SK-MEL-5 (cell line): ENCODE data around the gene MAP3K3. TPM values are rescaled to one million over a fixed set of nuclear protein-coding genes. Genes with fewer than 3 reads are reported as not detected.

ENCODE experiments used
- DNase-seq: peaks from one replicate; pipeline ENCODE4 v3.0.0-alpha.2; 2016; ENCODE audit warnings: low read depth, low spot score
- in situ Hi-C: cut with HindIII; loops from 2 replicates; pipeline ENCODE4 v1.10.0; 2016; ENCODE audit warnings: low sequenced_read_pairs, high pct_unique_total_duplicates, low pct_unique_long_range_greater_than_20kb
- total RNA-seq: library from RNA; depleted of rRNA; stranded (reverse); fragments of >200 nt; shearing (Covaris generic); gene quantifications from 2 replicates; pipeline ENCODE4 v1.2.3, GENCODE V29; 2014

Gene MAP3K3
- total RNA-seq, 1 experiment from 2014 or later, result 13.1 TPM

DNA sequence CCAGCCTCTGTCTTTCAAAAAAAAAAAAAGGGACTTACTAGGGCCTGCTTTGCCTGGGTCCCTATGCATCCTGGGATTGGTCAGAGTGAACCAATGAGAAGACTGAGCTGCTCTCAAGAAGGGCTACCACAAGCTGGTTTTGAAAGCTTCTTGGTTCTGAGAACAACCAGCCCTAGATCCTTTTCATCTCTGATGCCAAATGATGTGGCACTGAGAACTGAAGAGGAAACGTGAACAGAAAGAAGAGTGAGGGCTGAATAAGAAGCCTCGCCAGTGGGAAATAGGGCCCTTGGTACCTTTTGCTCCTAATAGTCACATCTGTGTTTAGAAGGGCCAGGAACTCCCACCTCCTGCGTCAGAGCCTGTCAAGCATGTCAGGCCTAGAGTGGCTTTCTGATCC lies 10.9 kb upstream of the MAP3K3 start:
- DNase-seq, result no peak
- in situ Hi-C loops, result no loop called here

DNA sequence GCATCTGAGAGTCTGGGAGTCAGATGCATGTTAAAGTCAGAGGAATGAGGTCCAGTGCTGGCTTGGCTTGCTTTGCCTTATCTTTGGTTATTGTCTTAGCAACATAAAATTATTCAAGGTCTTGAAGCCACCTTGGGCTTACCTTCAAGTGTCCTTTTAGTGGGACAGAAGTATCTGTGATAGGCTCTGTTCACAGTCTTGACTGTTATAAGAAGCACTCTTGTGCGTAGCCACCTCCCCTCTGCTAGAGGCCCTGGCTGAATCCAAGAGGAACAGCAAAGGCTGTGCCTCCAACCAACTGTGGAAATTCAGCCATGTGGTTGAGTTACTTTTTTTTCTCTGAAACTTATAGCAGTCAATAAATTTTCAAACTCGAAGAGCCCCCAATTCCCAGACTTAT lies 8.6 kb upstream of the MAP3K3 start:
- in situ Hi-C loops, result no loop called here
- no peak for DNase-seq

DNA sequence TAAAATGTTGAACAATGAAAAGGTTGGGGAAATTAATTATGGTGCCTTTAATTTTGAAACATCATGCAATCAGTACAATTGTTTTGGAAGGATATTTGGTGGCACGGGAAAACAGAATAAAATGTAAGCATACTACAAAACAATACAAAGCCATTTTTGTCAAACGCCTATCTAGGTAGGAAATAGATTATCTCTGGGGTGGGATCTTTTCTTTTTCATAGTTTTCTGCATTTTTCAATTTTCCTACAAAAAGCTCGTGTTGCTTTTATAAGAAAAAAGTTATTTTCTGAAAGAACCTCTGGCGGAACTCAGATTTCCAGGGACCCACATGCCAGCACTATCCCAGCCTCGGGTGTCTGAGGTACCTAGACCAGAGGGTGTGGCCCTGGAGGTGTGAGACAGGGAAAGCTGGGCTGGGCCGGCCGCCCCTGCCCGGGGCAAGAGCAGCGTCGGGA lies 961 bp upstream of the MAP3K3 start:
- in situ Hi-C loops, result no loop called here
- DNase-seq, result no peak

DNA sequence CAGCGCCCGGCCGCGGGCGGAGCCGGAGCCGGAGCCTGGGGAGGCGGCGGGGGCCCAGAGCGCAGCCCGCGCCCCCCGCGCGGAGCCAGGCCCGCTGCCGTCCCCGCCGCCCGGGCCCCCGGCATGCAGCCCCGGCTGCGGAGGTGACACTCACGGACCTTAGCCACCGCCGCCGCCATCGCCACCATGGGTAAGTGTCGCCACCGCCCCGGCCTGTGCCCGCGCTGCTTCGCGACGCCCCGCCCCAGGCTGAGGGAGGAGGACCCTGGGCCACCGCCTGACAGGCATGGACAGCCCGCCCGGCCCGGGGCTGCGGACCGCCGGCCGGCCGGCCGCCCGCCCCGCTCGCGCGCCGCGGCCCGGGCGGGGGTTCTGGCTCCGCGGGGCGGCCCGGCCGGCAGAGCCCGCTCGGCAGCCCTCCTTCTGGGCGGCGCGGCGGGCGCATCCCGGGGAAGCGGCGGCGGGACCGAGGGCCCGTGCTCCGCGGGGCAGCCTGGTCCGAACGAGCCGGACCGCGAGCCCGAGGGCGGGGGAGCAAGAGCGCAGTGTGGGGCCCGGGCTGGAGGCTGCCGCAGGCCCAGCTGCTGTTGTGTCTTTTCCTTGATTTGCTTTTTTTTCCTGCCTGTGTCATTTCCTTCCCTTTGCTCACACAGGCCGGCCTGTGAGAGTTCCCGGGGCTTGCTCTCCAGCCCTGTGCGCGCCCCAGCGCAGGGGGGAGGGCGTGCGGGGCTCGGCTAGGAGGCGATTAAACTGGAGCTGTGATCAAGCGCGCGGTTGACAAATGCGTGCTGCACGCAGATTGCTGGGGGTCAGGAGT lies 565 bp downstream of the MAP3K3 start:
- DNase-seq, result peak; percentile 55
- in situ Hi-C loops, result no loop called here

DNA sequence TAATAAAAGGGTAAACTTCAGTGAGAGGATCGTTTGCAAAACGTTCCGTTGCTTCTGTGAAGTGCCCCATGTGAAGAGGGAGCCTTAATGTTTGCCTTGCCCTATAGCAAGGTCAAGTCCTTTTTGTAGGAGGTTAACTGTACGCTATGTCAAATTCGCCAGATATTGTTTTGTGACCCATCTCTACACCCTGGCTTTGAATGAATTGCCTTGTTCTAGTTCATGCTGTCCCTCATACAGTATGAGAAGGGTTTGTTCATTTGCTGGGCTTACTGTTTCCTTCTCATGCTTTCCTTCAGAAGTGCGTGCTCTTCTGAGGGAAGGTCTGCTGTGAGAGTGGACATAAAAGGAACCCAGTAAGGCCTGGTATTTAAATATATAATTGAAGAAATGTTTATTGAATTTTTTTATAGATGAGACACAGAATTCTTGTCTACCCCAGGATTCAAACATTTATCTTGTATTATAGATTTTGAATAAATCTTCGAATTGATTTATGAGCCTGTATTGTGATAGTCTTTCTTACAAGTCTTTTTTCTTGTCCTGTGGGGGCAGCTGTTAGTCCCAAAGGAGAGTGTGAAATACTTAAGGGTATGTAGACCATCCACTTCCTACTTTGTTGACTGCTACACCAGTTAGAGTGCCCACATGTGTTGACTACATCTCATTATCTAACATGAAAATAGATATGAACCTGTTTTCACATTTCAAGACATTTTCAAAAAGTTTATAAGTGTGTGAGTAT lies 1.7 kb downstream of the MAP3K3 start:
- DNase-seq, result peak; percentile 43
- in situ Hi-C loops, result no loop called here

DNA sequence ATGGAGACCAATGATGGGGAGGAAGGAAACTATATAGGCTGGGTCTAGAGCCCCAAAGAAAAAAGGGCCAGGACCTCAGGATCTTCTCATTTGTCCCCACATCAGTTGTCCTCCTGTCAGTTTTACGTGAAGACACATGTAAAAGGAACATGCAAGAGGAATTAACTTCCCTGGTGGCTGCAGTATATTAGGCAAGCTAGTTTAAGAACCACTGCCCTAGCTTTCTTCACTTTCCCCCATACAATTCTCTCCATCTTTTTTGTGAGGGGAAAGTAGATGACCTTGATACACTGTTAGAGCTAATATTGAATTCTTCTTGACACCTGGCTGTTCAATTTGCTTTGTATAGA lies 2.3 kb downstream of the MAP3K3 start:
- in situ Hi-C loops, result no loop called here
- no peak for DNase-seq

DNA sequence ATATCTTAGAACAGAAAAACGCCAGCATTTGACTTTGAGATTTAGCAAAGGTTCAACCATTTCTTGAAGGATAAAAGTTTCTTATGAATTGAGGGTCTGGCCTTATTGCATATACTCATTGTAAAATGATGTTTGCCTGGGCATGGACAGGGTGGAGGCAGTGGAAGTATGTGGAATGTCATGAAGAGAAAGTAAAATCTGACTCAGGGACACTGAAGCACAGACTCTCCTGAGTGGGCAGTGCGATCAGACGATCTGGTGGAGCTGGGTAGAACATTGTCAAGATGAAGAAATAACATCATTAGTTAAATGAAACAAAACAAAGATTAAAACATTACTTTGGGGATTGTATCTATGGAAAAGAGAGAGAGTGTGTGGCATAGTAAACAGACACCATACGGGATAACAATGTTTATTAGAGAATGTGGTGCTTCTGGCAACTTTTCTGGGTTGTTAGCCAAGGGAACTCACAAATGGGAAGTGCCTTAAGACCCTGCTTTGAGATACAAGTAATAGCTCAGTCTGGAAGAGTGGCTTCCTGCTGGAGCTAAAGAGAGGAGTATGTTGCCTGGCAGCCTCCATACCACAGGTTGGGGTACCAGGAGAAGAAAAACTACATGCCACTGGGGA lies 4.4 kb downstream of the MAP3K3 start:
- DNase-seq, result no peak
- in situ Hi-C loops, result no loop called here

DNA sequence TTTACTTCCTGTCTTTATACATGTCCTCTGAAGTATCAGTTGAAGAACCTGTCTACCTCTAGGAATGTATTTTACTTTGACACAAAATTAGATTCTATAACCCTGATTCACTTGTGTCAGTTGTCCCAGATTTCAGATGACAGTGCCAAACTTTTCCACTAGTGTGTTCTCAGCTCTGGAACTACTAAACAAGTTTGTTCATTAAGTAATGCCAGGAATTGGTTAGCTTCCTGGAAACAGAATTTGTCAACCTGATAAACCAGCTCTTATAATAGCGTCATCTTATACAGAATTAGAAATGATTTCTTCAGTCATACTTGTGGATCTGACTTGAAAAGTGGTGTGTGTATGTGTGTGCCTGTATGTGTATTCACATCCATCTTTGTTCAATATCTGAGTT lies 7.4 kb downstream of the MAP3K3 start:
- no peak for DNase-seq
- in situ Hi-C loops, result no loop called here

DNA sequence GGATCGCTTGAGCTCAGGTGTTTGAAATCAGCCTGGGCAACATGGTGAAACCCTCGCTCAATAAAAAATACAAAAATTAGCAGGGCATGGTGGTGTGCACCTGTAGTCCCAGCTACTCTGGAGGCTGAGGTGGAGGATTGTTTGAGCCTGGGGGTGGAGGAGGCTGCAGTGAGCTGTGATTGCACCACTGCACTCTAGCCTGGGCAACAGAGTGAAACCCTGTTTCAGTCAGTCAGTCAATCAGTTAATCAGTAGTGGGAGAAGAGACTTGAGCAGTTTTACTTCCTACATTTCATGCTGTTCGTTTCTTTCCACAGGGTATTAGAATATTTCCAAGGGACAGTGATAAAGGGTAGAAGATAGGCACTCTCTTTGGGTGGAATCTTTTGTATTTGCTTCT lies 8.8 kb downstream of the MAP3K3 start:
- no peak for DNase-seq
- in situ Hi-C loops, result no loop called here

DNA sequence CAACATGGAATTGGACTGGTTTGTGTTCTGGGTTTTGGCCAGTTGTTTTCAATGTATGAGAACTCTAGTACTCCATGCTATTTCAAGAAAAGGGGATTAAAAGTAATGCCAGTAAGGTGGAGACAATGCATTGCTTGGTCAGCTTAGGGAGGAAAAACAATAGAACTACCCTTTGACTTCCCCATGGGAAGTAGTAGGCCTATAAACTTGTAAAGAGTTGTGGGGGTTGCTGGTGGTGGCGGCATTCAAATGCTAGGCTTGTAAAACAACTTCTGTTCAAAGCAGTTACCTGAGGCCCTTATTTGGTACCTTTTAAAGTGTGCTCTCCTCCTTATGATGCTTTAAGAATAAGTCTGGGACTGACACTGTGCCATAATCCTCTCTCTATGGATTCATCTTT lies 9.4 kb downstream of the MAP3K3 start:
- in situ Hi-C loops, result no loop called here
- DNase-seq, result no peak

DNA sequence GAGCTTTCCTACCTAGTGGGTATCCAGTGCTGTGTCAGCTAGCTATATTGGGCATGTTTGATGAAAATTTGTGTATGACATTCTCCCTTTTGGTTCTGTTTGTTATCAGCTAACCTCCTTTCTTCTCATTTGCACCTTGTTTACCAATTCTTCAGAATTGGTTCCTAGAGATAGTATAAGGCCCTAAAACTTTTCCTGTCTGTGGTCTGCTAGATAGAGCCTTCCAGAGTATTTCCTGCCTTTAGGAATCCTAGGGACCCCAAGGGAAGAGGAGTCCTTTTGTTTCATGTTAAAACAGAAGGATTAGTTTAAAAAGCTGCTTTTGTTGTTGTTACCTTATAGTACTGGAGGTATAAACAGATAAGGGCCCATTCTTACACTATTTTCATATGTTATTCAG lies 11.5 kb downstream of the MAP3K3 start:
- no peak for DNase-seq
- in situ Hi-C loops, result no loop called here

DNA sequence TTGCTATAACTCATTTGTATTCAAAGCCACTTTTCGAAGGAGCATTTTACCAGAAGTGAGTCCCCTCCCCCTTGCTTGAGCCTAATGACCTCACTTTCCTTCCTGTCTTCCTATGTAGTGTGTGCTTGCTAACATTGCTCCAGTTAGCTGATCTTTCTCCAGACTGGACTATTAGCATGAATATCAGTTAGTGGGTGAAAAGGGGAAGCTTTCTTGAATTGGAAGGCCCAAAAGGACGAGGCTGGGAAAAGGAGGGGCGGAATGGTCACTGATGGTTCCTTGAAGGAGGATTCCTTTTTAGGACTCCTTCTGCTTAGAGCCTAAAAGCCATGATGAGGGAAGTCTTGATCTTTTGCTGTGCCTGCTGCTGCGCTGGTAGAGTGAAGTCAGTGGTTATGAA lies 11.9 kb downstream of the MAP3K3 start:
- in situ Hi-C loops, result no loop called here

DNA sequence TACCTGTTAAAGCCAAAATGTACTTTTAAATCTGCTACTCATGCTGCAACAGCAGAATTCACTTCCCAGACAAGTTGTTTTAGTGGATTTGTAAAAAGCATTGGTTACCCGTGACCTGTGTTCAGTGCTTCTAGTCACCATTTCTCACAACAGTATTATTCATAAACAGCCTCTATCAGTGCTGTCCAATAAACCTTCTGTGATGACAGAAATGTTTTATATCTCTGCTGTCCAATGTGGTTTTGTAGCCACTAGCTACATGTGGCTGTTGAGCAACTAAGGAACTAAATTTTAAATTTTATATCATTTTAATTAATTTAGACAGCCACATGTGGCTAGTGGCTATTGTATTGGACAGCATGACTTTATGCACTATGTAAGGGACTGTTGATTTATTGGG lies 12.6 kb downstream of the MAP3K3 start:
- in situ Hi-C loops, result no loop called here
- DNase-seq, result no peak

More for the DNA sequence above, 11.9 kb downstream of the MAP3K3 start:
- DNase-seq, result no peak

DNA sequence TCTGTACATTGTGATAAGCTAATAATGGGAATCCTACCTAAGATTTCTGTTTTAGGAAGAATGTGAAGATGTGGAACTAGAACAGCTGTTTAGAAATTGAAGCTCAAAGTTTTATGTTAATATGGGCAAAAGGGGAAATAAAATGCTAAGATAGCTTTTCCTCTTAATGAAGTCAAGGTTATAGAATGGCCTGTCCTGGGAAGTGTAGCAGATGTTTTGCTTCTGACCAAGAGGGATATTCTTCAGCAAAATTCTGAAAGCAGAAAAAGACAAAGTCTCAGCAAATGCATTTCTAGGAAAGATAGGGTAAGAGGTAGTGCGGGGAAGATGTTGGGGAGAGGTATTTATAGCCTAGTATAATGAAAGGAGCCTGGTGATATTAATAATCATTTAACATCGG lies 13.1 kb downstream of the MAP3K3 start:
- DNase-seq, result no peak

DNA sequence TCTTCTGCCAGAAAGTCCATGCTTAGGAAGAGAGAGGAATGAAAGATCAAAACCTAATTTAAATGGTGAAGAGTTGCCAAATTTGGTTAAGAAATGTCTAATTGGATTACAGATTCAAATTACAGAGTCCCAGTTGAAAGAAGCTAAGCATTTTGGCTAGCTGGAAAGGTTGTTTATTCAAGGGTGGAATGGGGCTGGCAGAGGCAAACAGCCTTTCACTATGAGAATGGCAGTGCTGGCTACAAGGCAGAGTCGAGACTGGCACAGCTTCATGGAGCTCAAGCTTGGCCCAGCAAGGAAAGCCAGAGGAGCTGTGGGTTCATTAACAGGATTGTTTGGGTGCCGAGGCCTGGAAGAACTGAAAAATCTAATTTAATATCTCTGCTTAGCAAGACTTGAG lies 13.6 kb downstream of the MAP3K3 start:
- DNase-seq, result no peak
- in situ Hi-C loops, result no loop called here

More for the DNA sequence above, 13.1 kb downstream of the MAP3K3 start:
- in situ Hi-C loops, result no loop called here

DNA sequence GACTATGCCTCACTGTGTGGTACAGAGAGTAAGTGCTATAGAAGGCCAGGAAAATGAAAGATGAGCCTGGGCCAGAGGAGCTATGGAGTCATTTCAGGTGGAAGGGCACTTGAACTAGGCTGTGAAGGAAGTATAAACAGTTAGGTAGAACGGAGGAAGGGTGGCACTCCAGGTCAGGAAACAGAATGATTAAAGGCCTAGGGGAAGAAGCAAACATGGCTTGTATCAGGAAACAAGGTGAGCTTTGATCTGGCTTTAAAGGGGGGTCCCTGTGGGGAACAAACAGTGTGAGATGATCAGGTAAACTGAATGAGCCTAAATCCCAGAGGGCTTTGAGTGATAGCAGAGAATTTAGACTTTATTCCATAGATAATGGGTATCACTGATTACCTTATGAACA lies 16.9 kb downstream of the MAP3K3 start:
- in situ Hi-C loops, result no loop called here
- no peak for DNase-seq

DNA sequence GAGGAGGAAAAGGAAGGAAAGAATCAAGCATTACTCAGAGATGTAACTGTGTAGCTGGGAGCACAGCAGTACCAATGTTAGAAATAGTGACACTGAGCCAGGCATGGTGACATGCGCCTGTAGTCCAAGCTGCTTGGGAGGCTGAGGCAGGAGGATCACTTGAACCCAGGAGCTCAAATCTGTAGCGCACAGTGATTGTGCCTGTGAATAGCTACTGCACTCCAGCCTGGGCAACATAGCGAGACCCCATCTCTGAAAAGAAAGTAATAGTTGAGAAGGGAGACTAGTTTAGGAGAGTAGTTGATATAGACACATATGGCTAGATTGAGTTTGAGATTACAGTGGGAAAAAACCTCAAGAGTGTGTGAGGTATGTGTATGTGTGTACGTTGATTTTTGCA lies 17.8 kb downstream of the MAP3K3 start:
- DNase-seq, result no peak
- in situ Hi-C loops, result no loop called here

DNA sequence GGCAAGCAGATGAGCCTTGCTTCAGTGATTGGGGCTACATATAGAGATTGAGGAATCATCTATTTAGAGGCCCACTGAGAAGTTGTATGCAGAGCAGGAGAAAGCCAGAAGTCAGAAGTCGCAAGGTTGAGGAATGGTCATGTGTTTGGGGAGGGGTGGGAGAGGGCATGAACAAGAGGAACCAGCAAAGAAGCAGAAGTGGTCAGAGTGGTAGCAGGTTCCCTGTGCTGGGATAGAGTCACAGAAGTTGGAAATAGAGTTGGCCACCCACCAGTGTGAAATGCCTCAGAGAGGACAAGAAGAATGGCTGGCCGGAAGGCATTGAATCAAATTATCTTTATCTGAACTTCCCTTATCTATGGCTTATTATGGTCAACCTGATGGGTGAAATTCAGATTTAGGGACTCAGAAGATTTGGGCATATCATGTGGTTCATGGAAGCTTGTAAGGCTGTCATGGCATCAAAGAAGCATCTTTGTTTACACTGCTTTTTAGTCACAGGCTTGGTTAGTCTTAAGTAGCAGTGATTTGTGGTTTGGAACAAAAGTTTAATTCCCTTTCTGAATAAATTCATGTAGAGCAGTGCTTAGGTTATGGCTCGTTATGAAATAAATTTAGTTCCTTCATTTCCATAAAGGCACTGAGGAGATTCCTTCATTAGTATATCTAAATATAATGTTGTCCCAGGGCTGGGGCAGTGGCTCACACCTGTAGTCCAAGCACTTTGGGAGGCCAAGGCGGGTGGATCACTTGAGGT lies 19.7 kb downstream of the MAP3K3 start:
- no peak for DNase-seq
- in situ Hi-C loops, result no loop called here
